GM19025 (cell line): Measurements from ENCODE around the gene MACF1.
"Not testable (repeated sequence)": the region's sequence is repeated elsewhere in the genome, so short reads cannot be mapped to it uniquely, and the experiment has no call there.

Experiments used
- ATAC-seq: cut with Tn5 transposase; IDR thresholded peaks from one replicate; pipeline ENCODE4 v1.9.1; 2021; ENCODE audit warnings: mild to moderate bottlenecking, low read depth, moderate library complexity; ENCODE audit not compliant: unreplicated experiment

The MACF1 gene

GRCh38 chr1:39483276-39483675 lies 278.8 kb downstream of the MACF1 start:
- no peak for ATAC-seq

- no peak for ATAC-seq
Observed at GRCh38 chr1:39484564-39484963, 280.1 kb downstream of the MACF1 start.

- ATAC-seq = no peak
Observed at GRCh38 chr1:39485046-39485803, 280.7 kb downstream of the MACF1 start.

GRCh38 chr1:39488012-39488545 lies 283.6 kb downstream of the MACF1 start:
- no peak for ATAC-seq

GRCh38 chr1:39488793-39489566 lies 284.5 kb downstream of the MACF1 start:
- ATAC-seq = no peak

- no peak for ATAC-seq
Observed at GRCh38 chr1:39489567-39490239, 285.2 kb downstream of the MACF1 start.

GRCh38 chr1:39490596-39491145 lies 286.2 kb downstream of the MACF1 start:
- ATAC-seq = no peak

- ATAC-seq = peak; percentile 85
Observed at GRCh38 chr1:39491146-39491921, 286.8 kb downstream of the MACF1 start, which contains the start of gene BMP8A. Gene BMP8A (plus strand): TSS chr1:39491636. CDS start chr1:39491992, 356 bp downstream.

- not testable (repeated sequence) for ATAC-seq
Observed at GRCh38 chr1:39492118-39493042, 287.9 kb downstream of the MACF1 start.

GRCh38 chr1:39493043-39493810 lies 288.7 kb downstream of the MACF1 start:
- ATAC-seq = not testable (repeated sequence)

- ATAC-seq = no peak
Observed at GRCh38 chr1:39494671-39495410, 290.3 kb downstream of the MACF1 start.

- not testable (repeated sequence) for ATAC-seq
Observed at GRCh38 chr1:39496520-39496919, 292.0 kb downstream of the MACF1 start.

- ATAC-seq = no peak
Observed at GRCh38 chr1:39497585-39497984, 293.1 kb downstream of the MACF1 start.

GRCh38 chr1:39498096-39498710 lies 293.7 kb downstream of the MACF1 start:
- ATAC-seq = not testable (repeated sequence)

- not testable (repeated sequence) for ATAC-seq
Observed at GRCh38 chr1:39498821-39499220, 294.3 kb downstream of the MACF1 start.

GRCh38 chr1:39499668-39500067 lies 295.2 kb downstream of the MACF1 start:
- ATAC-seq = no peak

GRCh38 chr1:39500862-39501389 lies 296.4 kb downstream of the MACF1 start:
- no peak for ATAC-seq
